Mucosa of descending colon (tissue), 3 donors: ENCODE results near the gene RBFOX2. TPM values are rescaled to one million over a fixed set of nuclear protein-coding genes. Genes with fewer than 3 reads are reported as not detected.

ENCODE experiments used
- ATAC-seq: fragments of 200-7000 bp; cut with Tn5 transposase; one replicate; pipeline ENCODE4 v1.9.1; 2020; ENCODE audit warnings: mild to moderate bottlenecking, moderate library complexity
- DNase-seq, 3 donors: peaks; one replicate each; pipeline ENCODE4 v3.0.0-alpha.2; 2020
- H3K36me3 ChIP-seq: fragments of 200-600 bp; one replicate; pipeline ENCODE4 v1.8.0; 2021; ENCODE audit warnings: low read depth, mild to moderate bottlenecking
- H3K4me1 ChIP-seq: fragments of 200-600 bp; one replicate; pipeline ENCODE4 v1.8.0; 2021; ENCODE audit warnings: low read depth, mild to moderate bottlenecking
- H3K4me3 ChIP-seq: fragments of 200-600 bp; one replicate; pipeline ENCODE4 v1.8.0; 2021; ENCODE audit warnings: mild to moderate bottlenecking
- H3K9me3 ChIP-seq: fragments of 200-600 bp; one replicate; pipeline ENCODE4 v1.8.0; 2021; ENCODE audit warnings: mild to moderate bottlenecking
- intact Hi-C, 2 donors: fragments of 100-400 bp; cut with DNase I in 1 of 2; cut with micrococcal nuclease in 1 of 2; formaldehyde crosslinking; loops; one replicate each; pipeline versions ENCODE4 v1.11.0 to v1.11.1; 2022; cut with DNase I, micrococcal nuclease
- total RNA-seq, 3 donors: library from RNA; stranded (reverse); fragmentation: NEBNext Ultra II Directional in 2 of 3; extraction: Animal tissue kit (Norgen Biotek cat#: 25700) in 2 of 3; gene quantifications; one replicate each; pipeline versions ENCODE4 v1.2.1 to v1.2.4, GENCODE V29; 2021 to 2023
- TF ChIP-seq, protein P1 (sequence below): fragments of 200-600 bp; IDR thresholded peaks from one replicate; pipeline ENCODE4 v1.8.0; 2022; ENCODE audit warnings: antibody characterized with exemption, mild to moderate bottlenecking
- donor health status: DM: no; HTN: no; CAD: no; lungs with moderate emphysema.
- donor health status: DM: no; HTN: no; CAD: no.
- donor health status: DM: no; HTN: yes; CAD: no.

RBFOX2 gene
- total RNA-seq, 3 donors from 2014 or later, result 46.0 to 141 (median 46.2) TPM

DNA sequence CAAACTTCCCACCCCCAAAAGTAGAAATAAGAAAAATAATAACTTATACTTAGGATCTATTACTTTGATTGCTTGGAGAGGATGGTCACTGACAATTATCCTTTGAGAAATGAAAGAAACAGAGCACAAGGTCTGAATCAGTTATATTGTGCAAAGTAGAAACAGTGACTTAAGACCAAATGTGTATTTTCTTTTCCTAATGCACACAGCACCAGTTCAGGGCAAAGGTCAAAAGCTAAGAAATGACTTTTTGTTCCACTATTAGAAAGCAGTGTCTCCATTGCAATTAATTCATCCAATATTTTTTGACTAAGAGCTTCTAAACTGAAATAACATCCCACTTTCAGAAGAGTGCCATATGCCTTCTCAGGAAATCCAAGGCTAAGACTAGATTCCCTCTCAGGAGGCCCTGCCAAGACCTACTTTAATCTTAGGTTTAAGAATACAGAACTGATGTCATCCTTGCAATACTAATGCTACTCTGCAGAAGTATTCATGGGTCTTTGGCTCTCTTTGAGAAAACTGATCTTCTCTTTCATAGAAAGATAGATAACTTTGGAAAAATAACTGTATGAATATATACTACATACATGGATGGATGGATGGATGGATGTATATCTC, 164.0 kb downstream of the RBFOX2 start:
- no peak for DNase-seq
- intact Hi-C loops, result no loop called here
- TF ChIP-seq, protein P1, sequence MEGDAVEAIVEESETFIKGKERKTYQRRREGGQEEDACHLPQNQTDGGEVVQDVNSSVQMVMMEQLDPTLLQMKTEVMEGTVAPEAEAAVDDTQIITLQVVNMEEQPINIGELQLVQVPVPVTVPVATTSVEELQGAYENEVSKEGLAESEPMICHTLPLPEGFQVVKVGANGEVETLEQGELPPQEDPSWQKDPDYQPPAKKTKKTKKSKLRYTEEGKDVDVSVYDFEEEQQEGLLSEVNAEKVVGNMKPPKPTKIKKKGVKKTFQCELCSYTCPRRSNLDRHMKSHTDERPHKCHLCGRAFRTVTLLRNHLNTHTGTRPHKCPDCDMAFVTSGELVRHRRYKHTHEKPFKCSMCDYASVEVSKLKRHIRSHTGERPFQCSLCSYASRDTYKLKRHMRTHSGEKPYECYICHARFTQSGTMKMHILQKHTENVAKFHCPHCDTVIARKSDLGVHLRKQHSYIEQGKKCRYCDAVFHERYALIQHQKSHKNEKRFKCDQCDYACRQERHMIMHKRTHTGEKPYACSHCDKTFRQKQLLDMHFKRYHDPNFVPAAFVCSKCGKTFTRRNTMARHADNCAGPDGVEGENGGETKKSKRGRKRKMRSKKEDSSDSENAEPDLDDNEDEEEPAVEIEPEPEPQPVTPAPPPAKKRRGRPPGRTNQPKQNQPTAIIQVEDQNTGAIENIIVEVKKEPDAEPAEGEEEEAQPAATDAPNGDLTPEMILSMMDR, result no peak
- ATAC-seq, result no peak
- Histone ChIP-seq H3K36me3 (no peaks in the 10 kb centered on the region), H3K4me3 (no peak overlapping the region), H3K4me1 (no peaks in the 10 kb centered on the region), H3K9me3 (no peaks in the 10 kb centered on the region)

GRCh38 chr22:35863432-35863831, 165.2 kb downstream of the RBFOX2 start:
- Histone ChIP-seq H3K4me3 (no peak overlapping the region), H3K9me3 (no peaks in the 10 kb centered on the region), H3K4me1 (no peaks in the 10 kb centered on the region), H3K36me3 (no peaks in the 10 kb centered on the region)
- TF ChIP-seq, protein P1, result no peak
- no peak for DNase-seq
- no peak for ATAC-seq
- intact Hi-C loops, result no loop called here

- intact Hi-C loops, result no loop called here
- TF ChIP-seq, protein P1, result no peak
- DNase-seq (no peak), ATAC-seq (no peak)
- Histone ChIP-seq H3K4me1 (no peaks in the 10 kb centered on the region), H3K9me3 (no peaks in the 10 kb centered on the region), H3K36me3 (no peaks in the 10 kb centered on the region), H3K4me3 (no peak overlapping the region)
Observed at GRCh38 chr22:35862697-35863096, 165.9 kb downstream of the RBFOX2 start.

- Histone ChIP-seq H3K9me3 (no peaks in the 10 kb centered on the region), H3K36me3 (no peaks in the 10 kb centered on the region), H3K4me1 (no peaks in the 10 kb centered on the region), H3K4me3 (no peak overlapping the region)
- TF ChIP-seq, protein P1, result no peak
- intact Hi-C loops, result no loop called here
- ATAC-seq (no peak), DNase-seq (no peak)
Observed at GRCh38 chr22:35861451-35861850, 167.2 kb downstream of the RBFOX2 start.

DNA sequence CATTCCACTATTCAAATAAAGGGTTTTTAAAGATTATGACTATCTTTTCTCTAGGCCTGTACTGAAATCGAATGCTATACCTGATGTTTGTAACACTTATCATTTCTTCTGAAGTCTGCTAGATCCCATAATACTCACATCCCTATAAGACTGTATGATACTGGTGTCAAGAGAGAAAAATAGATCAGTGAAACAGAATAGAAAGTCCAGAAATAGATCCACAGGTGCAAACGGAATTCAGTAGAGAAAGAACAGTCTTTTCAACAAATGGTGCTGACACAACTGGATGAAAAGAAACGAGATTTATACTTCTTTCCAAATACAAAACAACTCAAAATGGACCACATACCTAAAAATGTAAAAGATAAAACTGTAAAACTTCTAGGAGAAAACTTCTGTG, 167.8 kb downstream of the RBFOX2 start:
- no peak for ATAC-seq
- no peak overlapping the region for H3K4me3 ChIP-seq
- intact Hi-C loops, result no loop called here
- no peaks in the 10 kb centered on the region for H3K36me3 ChIP-seq
- no peaks in the 10 kb centered on the region for H3K4me1 ChIP-seq
- no peak for DNase-seq
- TF ChIP-seq, protein P1, result no peak
- no peaks in the 10 kb centered on the region for H3K9me3 ChIP-seq
